Measurements from ENCODE around the gene ZFYVE27. TPM values are rescaled to one million over a fixed set of nuclear protein-coding genes. Genes with fewer than 3 reads are reported as not detected.

ZFYVE27 gene
- total and polyA plus RNA-seq, 2 donors (not counting 3 experiments of a cell fraction or from before 2014, with no cell fraction given): 16.3 to 24.2 TPM

DNA sequence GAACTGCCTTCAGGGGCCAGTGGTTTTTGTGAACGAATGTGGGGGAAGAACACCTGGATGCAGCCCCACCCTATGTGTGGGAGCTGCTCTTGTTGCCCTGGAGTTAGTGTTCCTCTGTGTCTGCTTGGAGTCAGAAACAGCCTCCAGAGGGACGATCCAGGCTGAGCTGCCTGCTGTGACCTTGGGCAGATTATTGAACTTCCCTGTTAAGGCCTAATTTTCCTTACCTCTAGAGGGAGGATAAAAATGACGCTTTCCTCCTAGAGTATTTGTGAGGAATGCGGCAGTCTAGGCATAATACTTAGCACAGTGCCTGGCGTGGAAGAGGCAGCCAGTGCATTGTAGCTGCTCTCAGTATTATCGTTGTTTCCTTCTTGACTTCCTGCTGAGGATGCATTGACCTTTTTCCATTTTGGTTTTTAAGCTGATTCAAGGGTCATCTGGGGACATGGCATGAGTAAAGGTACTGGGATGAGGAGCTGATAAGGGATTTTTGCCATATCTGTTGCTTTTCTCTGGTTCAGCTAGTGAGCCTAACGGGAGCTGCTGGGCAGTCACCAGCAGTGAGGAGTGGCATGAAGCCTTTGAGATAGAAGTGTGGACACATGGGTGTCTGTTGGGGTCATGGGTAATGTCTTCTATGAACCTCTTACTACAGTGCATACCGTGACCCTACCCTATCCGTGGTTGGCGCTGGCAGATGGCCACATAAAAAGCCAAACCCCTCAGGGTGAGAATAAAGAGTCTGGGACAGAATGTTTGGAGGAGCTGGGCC lies 6.4 kb downstream of the ZFYVE27 start:
- Histone ChIP-seq H2AFZ (ENCODE audit: low read depth, low read length) (no peak overlapping the region), H3K4me1 (ENCODE audit: control insufficient read depth, extremely low read depth, insufficient read depth, low read length) (peaks cover under 1% of the 10 kb centered on the region), H3K9me1 (replicated peaks; ENCODE audit: control insufficient read depth, extremely low read depth, insufficient read depth, low read length) (no peaks in the 10 kb centered on the region), H3K36me3 (ENCODE audit: control insufficient read depth in 2 of 2, extremely low read depth in 1 of 2, insufficient read depth in 2 of 2, low read length in 2 of 2) (peaks cover 5 to 21% of the 10 kb centered on the region in 2 experiments), H4K20me1 (replicated peaks; ENCODE audit: control insufficient read depth, extremely low read depth, insufficient read depth, low read length) (no peaks in the 10 kb centered on the region), H3K4me3 (replicated peaks in 1 of 3; ENCODE audit: insufficient read depth in 1 of 3, low read depth in 1 of 3, low read length in 3 of 3) (no peak overlapping the region), H3K9ac (replicated peaks; ENCODE audit: extremely low read depth, insufficient read depth, low read length) (no peak overlapping the region), H3K27me3 (ENCODE audit: control insufficient read depth in 2 of 2, insufficient read depth in 2 of 2, low read length in 2 of 2) (no peaks in the 10 kb centered on the region), H3K4me2 (ENCODE audit: insufficient read depth, low read length) (no peak overlapping the region), H3K79me2 (ENCODE audit: control insufficient read depth, insufficient read depth, low read length) (peaks cover 15% of the 10 kb centered on the region), H3K9me3 (replicated peaks; ENCODE audit: control insufficient read depth, insufficient read depth, low read length) (no peaks in the 10 kb centered on the region), H3K27ac (ENCODE audit: insufficient read depth, low read depth, low read length) (no peak overlapping the region)
- TF ChIP-seq MAX (IDR thresholded peaks at IDR 0.05; ENCODE audit: insufficient read depth, insufficient read length) (no peak), EZH2 (IDR thresholded peaks at IDR 0.05; ENCODE audit: borderline replicate concordance, low read depth, low read length, severe bottlenecking) (no peak), POLR2A (IDR thresholded peaks at IDR 0.05; ENCODE audit: low read depth, low read length) (no peak), MYC (IDR thresholded peaks at IDR 0.05; ENCODE audit: low read depth, low read length) (no peak), POLR2AphosphoS5 (IDR thresholded peaks at IDR 0.05; ENCODE audit: insufficient read depth, low read depth, low read length) (no peak), FOS (IDR thresholded peaks at IDR 0.05; ENCODE audit: borderline replicate concordance, insufficient read depth, low read length) (no peak), GATA2 (IDR thresholded peaks at IDR 0.05; ENCODE audit: insufficient read depth, insufficient read length, low read depth, low read length) (no peak), JUN (IDR thresholded peaks at IDR 0.05; ENCODE audit: borderline replicate concordance, insufficient read depth, insufficient read length, low read depth) (no peak)
- TF ChIP-seq, protein P1, sequence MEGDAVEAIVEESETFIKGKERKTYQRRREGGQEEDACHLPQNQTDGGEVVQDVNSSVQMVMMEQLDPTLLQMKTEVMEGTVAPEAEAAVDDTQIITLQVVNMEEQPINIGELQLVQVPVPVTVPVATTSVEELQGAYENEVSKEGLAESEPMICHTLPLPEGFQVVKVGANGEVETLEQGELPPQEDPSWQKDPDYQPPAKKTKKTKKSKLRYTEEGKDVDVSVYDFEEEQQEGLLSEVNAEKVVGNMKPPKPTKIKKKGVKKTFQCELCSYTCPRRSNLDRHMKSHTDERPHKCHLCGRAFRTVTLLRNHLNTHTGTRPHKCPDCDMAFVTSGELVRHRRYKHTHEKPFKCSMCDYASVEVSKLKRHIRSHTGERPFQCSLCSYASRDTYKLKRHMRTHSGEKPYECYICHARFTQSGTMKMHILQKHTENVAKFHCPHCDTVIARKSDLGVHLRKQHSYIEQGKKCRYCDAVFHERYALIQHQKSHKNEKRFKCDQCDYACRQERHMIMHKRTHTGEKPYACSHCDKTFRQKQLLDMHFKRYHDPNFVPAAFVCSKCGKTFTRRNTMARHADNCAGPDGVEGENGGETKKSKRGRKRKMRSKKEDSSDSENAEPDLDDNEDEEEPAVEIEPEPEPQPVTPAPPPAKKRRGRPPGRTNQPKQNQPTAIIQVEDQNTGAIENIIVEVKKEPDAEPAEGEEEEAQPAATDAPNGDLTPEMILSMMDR (IDR thresholded peaks at IDR 0.05; ENCODE audit: extremely low read depth in 1 of 2, insufficient read depth in 1 of 2, low read depth in 1 of 2, low read length in 2 of 2): no peak
- POLR2A ChIA-PET: no interaction called here
- DNase-seq (ENCODE audit: low read depth, low spot score) (no peak), FAIRE-seq (no peak)
- no TSS peak for BruUV-seq (replicated peaks)
- intact Hi-C loops (cut with micrococcal nuclease) (no loop called here), dilution Hi-C loops (cut with MboI; ENCODE audit: extremely low pct_ligation_motif_present, low sequenced_read_pairs) (no loop called here)
- CTCF ChIA-PET: interaction anchor here (1.1 to 3.6 kb wide), 3 partner anchors 34 to 67 kb away, joined by 3 to 12 read pairs (median 4); no protein-coding TSS in a partner anchor
